ENCODE measurements around the gene QRICH1. TPM values are rescaled to one million over a fixed set of nuclear protein-coding genes. Genes with fewer than 3 reads are reported as not detected.

The QRICH1 gene
- total RNA-seq, 1 experiment from 2014 or later, result 123 TPM

- peak; percentile 9; the same call in 1 of the 2 replicates for TF ChIP-seq USF2 (CRISPR knock-in tag; IDR thresholded peaks at IDR 0.05)
- TF ChIP-seq CREB1 (CRISPR knock-in tag; IDR thresholded peaks at IDR 0.05), result no peak
- TF ChIP-seq ZNF396 (CRISPR knock-in tag; IDR thresholded peaks at IDR 0.05; ENCODE audit: borderline replicate concordance), result no peak
- no peak for TF ChIP-seq ATF2 (CRISPR knock-in tag; IDR thresholded peaks at IDR 0.05; ENCODE audit: borderline replicate concordance, low read depth)
- TF ChIP-seq SOX15 (CRISPR knock-in tag; IDR thresholded peaks at IDR 0.05), result no peak
- TF ChIP-seq CDX4 (CRISPR knock-in tag; IDR thresholded peaks at IDR 0.05; ENCODE audit: borderline replicate concordance), result no peak
- no peak for TF ChIP-seq ERG (CRISPR knock-in tag; IDR thresholded peaks at IDR 0.05)
- TF ChIP-seq ZNF121 (CRISPR knock-in tag; IDR thresholded peaks at IDR 0.05), result peak; percentile 100
- 0 out of 2 replicates have a peak, but pooled peaks have one; percentile 74 for TF ChIP-seq STAT6 (CRISPR knock-in tag; conservative IDR thresholded peaks at IDR 0.05; ENCODE audit: low read depth)
- peak; percentile 83; the same call in 1 of the 2 replicates for TF ChIP-seq ZNF138 (CRISPR knock-in tag; conservative IDR thresholded peaks at IDR 0.05)
- no peak for TF ChIP-seq OVOL2 (CRISPR knock-in tag; IDR thresholded peaks at IDR 0.05; ENCODE audit: borderline replicate concordance)
- no peak for TF ChIP-seq IRF1 (CRISPR knock-in tag; IDR thresholded peaks at IDR 0.05)
- TF ChIP-seq FOXP1 (CRISPR knock-in tag; IDR thresholded peaks at IDR 0.05; ENCODE audit: borderline replicate concordance), result no peak; the same call in 1 of the 2 replicates
Observed at GRCh38 chr3:49017971-49018706, 75.7 kb downstream of the QRICH1 start, which contains the start of gene DALRD3 (continued).

- CTCF ChIA-PET, result interaction anchor here (2.3 to 8.2 kb wide), 2 partner anchors 11 to 29 kb away, joined by 21 to 101 read pairs; partner anchors contain the start of genes P4HTM and WDR6
- H3K4me1 Mint-ChIP-seq, result peaks cover 18% of the 10 kb centered on the region
- DNase-seq (ENCODE audit: low spot score) (no peak), ATAC-seq (no peak)
- H3K27ac Mint-ChIP-seq, result no peak overlapping the region; the same call in 1 of the 2 replicates
- H3K4me3 Mint-ChIP-seq, result peak overlapping the region; percentile 92
- peaks cover 25% of the 10 kb centered on the region for H3K36me3 Mint-ChIP-seq
- POLR2A ChIA-PET, result interaction anchor here (0.5 to 3.6 kb wide), 6 partner anchors 10 to 76 kb away, joined by 3 to 40 read pairs (median 6); partner anchors contain the start of genes IMPDH2, P4HTM and WDR6
- H3K9me3 Mint-ChIP-seq, result no peaks in the 10 kb centered on the region
- H3K27me3 Mint-ChIP-seq (ENCODE audit: low read depth), result no peaks in the 10 kb centered on the region
- no peak for TF ChIP-seq E2F4 (CRISPR knock-in tag; IDR thresholded peaks at IDR 0.05; ENCODE audit: borderline replicate concordance, low read depth)
- TF ChIP-seq ZMAT4 (CRISPR knock-in tag; IDR thresholded peaks at IDR 0.05), result no peak
- TF ChIP-seq ATF3 (CRISPR knock-in tag; conservative IDR thresholded peaks at IDR 0.05), result no peak
- TF ChIP-seq USF1 (CRISPR knock-in tag; IDR thresholded peaks at IDR 0.05), result peak; percentile 9; the same call in 1 of the 2 replicates
Observed at GRCh38 chr3:49017229-49017970, 76.5 kb downstream of the QRICH1 start.

All from WTC11 (cell line).